ENCODE data around the gene BTG1. TPM values are rescaled to one million over a fixed set of nuclear protein-coding genes. Genes with fewer than 3 reads are reported as not detected.

BTG1 gene
- total and polyA plus RNA-seq, 7 donors = 41.0 to 82.3 (median 54.8) TPM

- no peaks in the 10 kb centered on the region for H3K4me1 ChIP-seq
- WGBS, 2 donors = 86 to 95% methylated on average over 1 of the region's 1 CpG
- no peaks in the 10 kb centered on the region for H3K9me3 ChIP-seq
- H3K27ac ChIP-seq = no peak overlapping the region
- no peaks in the 10 kb centered on the region for H3K27me3 ChIP-seq
- TF ChIP-seq POLR2AphosphoS5 (IDR thresholded peaks at IDR 0.05) = no peak
- no peak for TF ChIP-seq POLR2A (IDR thresholded peaks at IDR 0.05)
- no peak for TF ChIP-seq EP300 (IDR thresholded peaks at IDR 0.05)
- no peak for TF ChIP-seq CTCF (IDR thresholded peaks at IDR 0.05)
- no peaks in the 10 kb centered on the region for H3K36me3 ChIP-seq
- no peak overlapping the region for H3K4me3 ChIP-seq
- no peak for DNase-seq
- intact Hi-C loops (cut with DNase I) = no loop called here
Observed at GRCh38 chr12:92162079-92162478, 16.4 kb upstream of the BTG1 start.

GRCh38 chr12:92158796-92159439 lies 13.3 kb upstream of the BTG1 start:
- Histone ChIP-seq H3K27me3 (no peaks in the 10 kb centered on the region), H3K9me3 (no peaks in the 10 kb centered on the region), H3K36me3 (no peaks in the 10 kb centered on the region), H3K4me1 (no peaks in the 10 kb centered on the region), H3K4me3 (no peak overlapping the region), H3K27ac (peak overlapping the region in 3 of 4 donors; percentile 4 to 54 (median 17))
- TF ChIP-seq POLR2AphosphoS5 (IDR thresholded peaks at IDR 0.05) (no peak), CTCF (IDR thresholded peaks at IDR 0.05) (no peak), POLR2A (IDR thresholded peaks at IDR 0.05) (no peak), EP300 (IDR thresholded peaks at IDR 0.05) (no peak)
- DNase-seq = no peak
- 56 to 81% methylated on average over 6 of the region's 6 CpGs for WGBS, 2 donors
- intact Hi-C loops (cut with DNase I) = no loop called here

GRCh38 chr12:92156704-92157395 lies 11.2 kb upstream of the BTG1 start:
- Histone ChIP-seq H3K4me1 (no peaks in the 10 kb centered on the region), H3K9me3 (no peaks in the 10 kb centered on the region), H3K36me3 (no peaks in the 10 kb centered on the region), H3K27ac (no peak overlapping the region), H3K27me3 (no peaks in the 10 kb centered on the region), H3K4me3 (no peak overlapping the region)
- no peak for TF ChIP-seq POLR2AphosphoS5 (IDR thresholded peaks at IDR 0.05)
- no peak for TF ChIP-seq POLR2A (IDR thresholded peaks at IDR 0.05)
- no peak for TF ChIP-seq EP300 (IDR thresholded peaks at IDR 0.05)
- no peak for TF ChIP-seq CTCF (IDR thresholded peaks at IDR 0.05)
- DNase-seq = no peak
- intact Hi-C loops (cut with DNase I) = no loop called here
- 76 to 86% methylated on average over 6 of the region's 6 CpGs for WGBS, 2 donors

- no peak for DNase-seq
- Histone ChIP-seq H3K4me3 (no peak overlapping the region), H3K27ac (no peak overlapping the region), H3K27me3 (no peaks in the 10 kb centered on the region), H3K9me3 (no peaks in the 10 kb centered on the region), H3K4me1 (no peaks in the 10 kb centered on the region), H3K36me3 (no peaks in the 10 kb centered on the region)
- WGBS, 2 donors = 89 to 90% methylated on average over 2 of the region's 2 CpGs
- intact Hi-C loops (cut with DNase I) = no loop called here
- TF ChIP-seq CTCF (IDR thresholded peaks at IDR 0.05) = no peak
- TF ChIP-seq POLR2A (IDR thresholded peaks at IDR 0.05) = no peak
- no peak for TF ChIP-seq EP300 (IDR thresholded peaks at IDR 0.05)
- no peak for TF ChIP-seq POLR2AphosphoS5 (IDR thresholded peaks at IDR 0.05)
Observed at GRCh38 chr12:92156139-92156538, 10.5 kb upstream of the BTG1 start.

All from sigmoid colon (tissue), 7 donors.